Cardiac muscle cell (in vitro differentiated cells and primary cell): Measurements from ENCODE around the gene MDC1. TPM values are rescaled to one million over a fixed set of nuclear protein-coding genes. Genes with fewer than 3 reads are reported as not detected.
A peak's percentile ranks its signal among the peaks of the same experiment; 100 is the strongest.
"Not testable (repeated sequence)": the region's sequence is repeated elsewhere in the genome, so short reads cannot be mapped to it uniquely, and the experiment has no call there.

ENCODE experiments used
- DNase-seq, 2 donors: peaks; one replicate each; pipeline versions ENCODE4 v3.0.0 to v3.0.0-alpha.2; 2010 to 2017; ENCODE audit warnings: low read depth in 1 of 2, low spot score in 1 of 2
- H3K27ac ChIP-seq: fragments of 200-600 bp; sonication (generic); 2 replicates; pipeline ENCODE4 v1.5.1; 2016
- H3K27me3 ChIP-seq: fragments of 200-600 bp; sonication (generic); 2 replicates; pipeline ENCODE4 v1.6.0; 2016; ENCODE audit warnings: control low read depth
- H3K36me3 ChIP-seq: fragments of 200-600 bp; sonication (generic); 2 replicates; pipeline ENCODE4 v1.5.1; 2016; ENCODE audit warnings: control low read depth
- H3K4me1 ChIP-seq: fragments of 200-600 bp; sonication (generic); 2 replicates; pipeline ENCODE4 v1.8.1; 2017; ENCODE audit warnings: low read depth, mild to moderate bottlenecking, mixed run types
- H3K4me3 ChIP-seq: fragments of 200-600 bp; sonication (generic); 2 replicates; pipeline ENCODE4 v1.5.1; 2016; ENCODE audit warnings: mild to moderate bottlenecking
- H3K9me3 ChIP-seq: fragments of 200-600 bp; sonication (generic); 2 replicates; pipeline ENCODE4 v1.5.1; 2017; ENCODE audit warnings: low read depth, mild to moderate bottlenecking, control low read depth
- CTCF ChIP-seq: IDR thresholded peaks from 2 replicates; pipeline ENCODE4 v1.5.1; 2012; ENCODE audit warnings: low read depth, mild to moderate bottlenecking, low read length
- polyA plus RNA-seq: library from polyadenylated mRNA; unstranded; fragments of >200 nt; fragmentation: Nextera tagmentation; extraction: Ambion mirVana; gene quantifications from 2 replicates; pipeline ENCODE4 v1.2.1, GENCODE V29; 2016
- total RNA-seq: library from RNA; depleted of rRNA; stranded (reverse); fragments of >200 nt; gene quantifications from 2 replicates; pipeline ENCODE4 v1.2.3, GENCODE V29; 2016

The MDC1 gene
- total and polyA plus RNA-seq, 2 experiments from 2014 or later, result 21.9 to 30.0 TPM

- peak overlapping the region; percentile 96 for H3K4me3 ChIP-seq
- DNase-seq, result peak; percentile 79 to 81
- peak; percentile 87 for TF ChIP-seq CTCF
- peaks cover 32% of the 10 kb centered on the region for H3K36me3 ChIP-seq
- H3K27me3 ChIP-seq, result no peaks in the 10 kb centered on the region
- H3K4me1 ChIP-seq, result peaks cover 6% of the 10 kb centered on the region
- no peaks in the 10 kb centered on the region for H3K9me3 ChIP-seq
- H3K27ac ChIP-seq, result peak overlapping the region; percentile 88
Measured at GRCh38 chr6:30722280-30723112, 5.4 kb upstream of the MDC1 start.

- Histone ChIP-seq H3K4me3 (peak overlapping the region; percentile 96), H3K36me3 (peaks cover 26% of the 10 kb centered on the region), H3K27ac (peak overlapping the region; percentile 88)
- H3K27me3 ChIP-seq, H3K4me1 ChIP-seq, H3K9me3 ChIP-seq: not testable (repeated sequence)
- DNase-seq, result peak in 1 of 2 donors; percentile 64
Measured at GRCh38 chr6:30722025-30722279, 4.9 kb upstream of the MDC1 start.

- H3K4me3 ChIP-seq, result peak overlapping the region; percentile 96
- H3K27ac ChIP-seq, result peak overlapping the region; percentile 88
- peak; percentile 21 for TF ChIP-seq CTCF
- peak; percentile 95 for DNase-seq
- H3K27me3 ChIP-seq, result no peaks in the 10 kb centered on the region
- no peaks in the 10 kb centered on the region for H3K9me3 ChIP-seq
- peaks cover 6% of the 10 kb centered on the region for H3K4me1 ChIP-seq
- peaks cover 23% of the 10 kb centered on the region for H3K36me3 ChIP-seq
Measured at GRCh38 chr6:30721198-30722024, 4.3 kb upstream of the MDC1 start.

GRCh38 chr6:30720738-30721197 lies 3.7 kb upstream of the MDC1 start:
- Histone ChIP-seq H3K27me3 (no peaks in the 10 kb centered on the region), H3K9me3 (no peaks in the 10 kb centered on the region), H3K27ac (peak overlapping the region; percentile 88), H3K4me1 (peaks cover 6% of the 10 kb centered on the region), H3K36me3 (peaks cover 23% of the 10 kb centered on the region), H3K4me3 (peak overlapping the region; percentile 96)
- no peak for TF ChIP-seq CTCF
- peak; percentile 62 to 70 for DNase-seq

- Histone ChIP-seq H3K27ac (peak within 1 kb of the TSS; percentile 88), H3K27me3 (no peaks in the 10 kb centered on the region), H3K4me1 (peaks cover 6% of the 10 kb centered on the region), H3K36me3 (peaks cover 18% of the 10 kb centered on the region), H3K4me3 (peak within 1 kb of the TSS; percentile 96), H3K9me3 (no peaks in the 10 kb centered on the region)
- TF ChIP-seq CTCF, result no peak
- peak; percentile 99 for DNase-seq
Measured at GRCh38 chr6:30719791-30720737, 3.0 kb upstream of the MDC1 start, which contains the start of gene TUBB. TSS of gene TUBB (plus strand) at chr6:30720352. CDS start at chr6:30720507, 155 bp downstream.
